ENCODE measurements around the gene TNS1. TPM values are rescaled to one million over a fixed set of nuclear protein-coding genes. Genes with fewer than 3 reads are reported as not detected.

The TNS1 gene
- total RNA-seq, 1 experiment from 2014 or later, result 4.5 TPM

DNA sequence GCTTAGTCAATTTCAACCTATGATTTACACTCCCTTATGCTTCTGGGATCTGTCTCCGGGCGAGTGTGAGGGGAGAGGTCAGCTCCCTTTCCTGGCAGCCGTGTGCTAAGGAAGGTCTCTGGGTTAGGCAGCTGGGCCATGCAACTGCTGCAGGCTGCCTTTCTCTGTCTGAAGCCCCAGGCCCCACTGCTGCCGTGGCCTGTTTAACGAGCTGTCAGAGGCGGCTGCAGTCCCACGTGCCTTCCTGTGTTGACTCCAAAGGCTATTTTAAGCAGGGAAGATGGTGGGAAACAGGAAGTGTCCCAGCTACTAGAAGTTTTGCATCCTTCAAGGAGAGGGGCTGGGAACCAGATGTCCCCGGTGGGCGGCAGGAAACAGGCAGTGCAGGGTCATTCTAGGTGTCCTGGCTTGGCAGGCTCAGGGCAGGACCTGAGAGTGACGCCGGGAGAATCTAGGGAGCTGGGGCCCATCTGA is 186.4 kb downstream of the TNS1 start:
- Mint-ChIP-seq H3K4me3 (no peak overlapping the region), H3K4me1 (peaks cover 6% of the 10 kb centered on the region; the same call in 1 of the 2 replicates), H3K27me3 (ENCODE audit: low read depth) (no peaks in the 10 kb centered on the region), H3K27ac (no peak overlapping the region), H3K9me3 (no peaks in the 10 kb centered on the region), H3K36me3 (no peaks in the 10 kb centered on the region)
- ATAC-seq (no peak), DNase-seq (ENCODE audit: low spot score) (no peak)
- CTCF ChIA-PET, result interaction anchor here (0.8 to 1.7 kb wide), 5 partner anchors 27 to 178 kb away, joined by 3 to 5 read pairs (median 4); no protein-coding TSS in a partner anchor
- TF ChIP-seq, protein P1, sequence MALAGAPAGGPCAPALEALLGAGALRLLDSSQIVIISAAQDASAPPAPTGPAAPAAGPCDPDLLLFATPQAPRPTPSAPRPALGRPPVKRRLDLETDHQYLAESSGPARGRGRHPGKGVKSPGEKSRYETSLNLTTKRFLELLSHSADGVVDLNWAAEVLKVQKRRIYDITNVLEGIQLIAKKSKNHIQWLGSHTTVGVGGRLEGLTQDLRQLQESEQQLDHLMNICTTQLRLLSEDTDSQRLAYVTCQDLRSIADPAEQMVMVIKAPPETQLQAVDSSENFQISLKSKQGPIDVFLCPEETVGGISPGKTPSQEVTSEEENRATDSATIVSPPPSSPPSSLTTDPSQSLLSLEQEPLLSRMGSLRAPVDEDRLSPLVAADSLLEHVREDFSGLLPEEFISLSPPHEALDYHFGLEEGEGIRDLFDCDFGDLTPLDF (CRISPR knock-in tag; IDR thresholded peaks at IDR 0.05), result no peak
- TF ChIP-seq, protein P2, sequence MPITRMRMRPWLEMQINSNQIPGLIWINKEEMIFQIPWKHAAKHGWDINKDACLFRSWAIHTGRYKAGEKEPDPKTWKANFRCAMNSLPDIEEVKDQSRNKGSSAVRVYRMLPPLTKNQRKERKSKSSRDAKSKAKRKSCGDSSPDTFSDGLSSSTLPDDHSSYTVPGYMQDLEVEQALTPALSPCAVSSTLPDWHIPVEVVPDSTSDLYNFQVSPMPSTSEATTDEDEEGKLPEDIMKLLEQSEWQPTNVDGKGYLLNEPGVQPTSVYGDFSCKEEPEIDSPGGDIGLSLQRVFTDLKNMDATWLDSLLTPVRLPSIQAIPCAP (CRISPR knock-in tag; IDR thresholded peaks at IDR 0.05), result no peak
- POLR2A ChIA-PET, result interaction anchor here (1.0 kb wide), 1 partner anchor 9 kb away, joined by 3 read pairs; no protein-coding TSS in a partner anchor

DNA sequence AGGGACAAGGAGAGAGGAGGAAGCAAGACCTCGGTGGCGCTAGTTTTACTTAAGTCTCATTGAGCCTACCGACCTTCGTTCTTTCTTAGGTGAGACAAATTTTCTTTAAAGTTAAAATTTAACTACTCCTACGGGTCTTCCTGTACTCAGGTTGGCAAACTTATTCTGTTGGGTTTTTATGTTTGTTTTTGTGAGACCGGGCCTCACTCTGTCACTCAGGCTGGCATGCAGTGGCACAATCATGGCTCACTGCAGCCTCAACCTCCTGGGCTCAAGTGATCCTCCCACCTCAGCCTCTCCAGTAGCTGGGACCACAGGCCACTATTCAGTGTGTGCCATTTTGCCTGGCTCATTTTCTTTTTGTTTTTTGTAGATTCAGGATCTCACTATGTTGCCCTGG is 189.0 kb downstream of the TNS1 start:
- peaks cover 5% of the 10 kb centered on the region for H3K36me3 Mint-ChIP-seq

DNA sequence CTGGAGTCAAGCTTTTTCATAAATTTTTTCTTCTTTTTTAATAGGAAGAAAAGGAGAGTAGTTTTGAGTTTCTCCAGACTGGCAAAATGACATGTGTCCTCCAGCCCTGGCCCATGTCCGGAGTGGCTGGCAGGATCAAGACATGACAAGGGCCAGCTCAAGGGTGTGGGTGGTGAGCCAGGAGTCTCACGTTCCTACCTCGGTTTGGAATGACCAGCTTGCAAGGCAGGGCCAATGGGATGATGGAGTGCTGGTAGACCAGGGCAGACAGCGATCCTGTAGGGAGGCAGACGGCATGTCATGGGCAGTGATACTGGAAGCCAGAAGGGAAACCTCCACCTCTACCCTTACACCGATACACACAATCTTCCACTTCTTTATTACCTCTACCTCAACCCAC is 190.6 kb downstream of the TNS1 start:
- peaks cover 8% of the 10 kb centered on the region for H3K36me3 Mint-ChIP-seq
- DNase-seq (ENCODE audit: low spot score) (no peak), ATAC-seq (no peak)
- H3K4me3 Mint-ChIP-seq, result no peak overlapping the region
- H3K4me1 Mint-ChIP-seq, result peaks cover 2% of the 10 kb centered on the region; the same call in 1 of the 2 replicates
- H3K9me3 Mint-ChIP-seq, result peaks cover 9% of the 10 kb centered on the region
- no peak overlapping the region for H3K27ac Mint-ChIP-seq
- ChIA-PET POLR2A (interaction anchor here (1.4 kb wide), 1 partner anchor 15 kb away, joined by 4 read pairs; no protein-coding TSS in a partner anchor), CTCF (interaction anchor here (0.7 to 1.2 kb wide), 4 partner anchors 23 to 120 kb away, joined by 3 to 4 read pairs (median 3); no protein-coding TSS in a partner anchor)
- no peaks in the 10 kb centered on the region for H3K27me3 Mint-ChIP-seq (ENCODE audit: low read depth)
- TF ChIP-seq PRRX2 (CRISPR knock-in tag; IDR thresholded peaks at IDR 0.05) (no peak), ESRRA (CRISPR knock-in tag; IDR thresholded peaks at IDR 0.05; ENCODE audit: borderline replicate concordance) (no peak), OVOL2 (CRISPR knock-in tag; IDR thresholded peaks at IDR 0.05; ENCODE audit: borderline replicate concordance) (no peak), ETV6 (CRISPR knock-in tag; IDR thresholded peaks at IDR 0.05) (no peak), FOXJ3 (CRISPR knock-in tag; IDR thresholded peaks at IDR 0.05; ENCODE audit: borderline replicate concordance) (no peak), NFE2L1 (CRISPR knock-in tag; IDR thresholded peaks at IDR 0.05) (no peak), NR3C1 (CRISPR knock-in tag; conservative IDR thresholded peaks at IDR 0.05; ENCODE audit: low read depth) (no peak), NR1H2 (CRISPR knock-in tag; IDR thresholded peaks at IDR 0.05) (no peak)
- TF ChIP-seq, protein P3, sequence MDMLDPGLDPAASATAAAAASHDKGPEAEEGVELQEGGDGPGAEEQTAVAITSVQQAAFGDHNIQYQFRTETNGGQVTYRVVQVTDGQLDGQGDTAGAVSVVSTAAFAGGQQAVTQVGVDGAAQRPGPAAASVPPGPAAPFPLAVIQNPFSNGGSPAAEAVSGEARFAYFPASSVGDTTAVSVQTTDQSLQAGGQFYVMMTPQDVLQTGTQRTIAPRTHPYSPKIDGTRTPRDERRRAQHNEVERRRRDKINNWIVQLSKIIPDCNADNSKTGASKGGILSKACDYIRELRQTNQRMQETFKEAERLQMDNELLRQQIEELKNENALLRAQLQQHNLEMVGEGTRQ (CRISPR knock-in tag; IDR thresholded peaks at IDR 0.05), result no peak
- TF ChIP-seq, protein P4, sequence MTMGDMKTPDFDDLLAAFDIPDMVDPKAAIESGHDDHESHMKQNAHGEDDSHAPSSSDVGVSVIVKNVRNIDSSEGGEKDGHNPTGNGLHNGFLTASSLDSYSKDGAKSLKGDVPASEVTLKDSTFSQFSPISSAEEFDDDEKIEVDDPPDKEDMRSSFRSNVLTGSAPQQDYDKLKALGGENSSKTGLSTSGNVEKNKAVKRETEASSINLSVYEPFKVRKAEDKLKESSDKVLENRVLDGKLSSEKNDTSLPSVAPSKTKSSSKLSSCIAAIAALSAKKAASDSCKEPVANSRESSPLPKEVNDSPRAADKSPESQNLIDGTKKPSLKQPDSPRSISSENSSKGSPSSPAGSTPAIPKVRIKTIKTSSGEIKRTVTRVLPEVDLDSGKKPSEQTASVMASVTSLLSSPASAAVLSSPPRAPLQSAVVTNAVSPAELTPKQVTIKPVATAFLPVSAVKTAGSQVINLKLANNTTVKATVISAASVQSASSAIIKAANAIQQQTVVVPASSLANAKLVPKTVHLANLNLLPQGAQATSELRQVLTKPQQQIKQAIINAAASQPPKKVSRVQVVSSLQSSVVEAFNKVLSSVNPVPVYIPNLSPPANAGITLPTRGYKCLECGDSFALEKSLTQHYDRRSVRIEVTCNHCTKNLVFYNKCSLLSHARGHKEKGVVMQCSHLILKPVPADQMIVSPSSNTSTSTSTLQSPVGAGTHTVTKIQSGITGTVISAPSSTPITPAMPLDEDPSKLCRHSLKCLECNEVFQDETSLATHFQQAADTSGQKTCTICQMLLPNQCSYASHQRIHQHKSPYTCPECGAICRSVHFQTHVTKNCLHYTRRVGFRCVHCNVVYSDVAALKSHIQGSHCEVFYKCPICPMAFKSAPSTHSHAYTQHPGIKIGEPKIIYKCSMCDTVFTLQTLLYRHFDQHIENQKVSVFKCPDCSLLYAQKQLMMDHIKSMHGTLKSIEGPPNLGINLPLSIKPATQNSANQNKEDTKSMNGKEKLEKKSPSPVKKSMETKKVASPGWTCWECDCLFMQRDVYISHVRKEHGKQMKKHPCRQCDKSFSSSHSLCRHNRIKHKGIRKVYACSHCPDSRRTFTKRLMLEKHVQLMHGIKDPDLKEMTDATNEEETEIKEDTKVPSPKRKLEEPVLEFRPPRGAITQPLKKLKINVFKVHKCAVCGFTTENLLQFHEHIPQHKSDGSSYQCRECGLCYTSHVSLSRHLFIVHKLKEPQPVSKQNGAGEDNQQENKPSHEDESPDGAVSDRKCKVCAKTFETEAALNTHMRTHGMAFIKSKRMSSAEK (CRISPR knock-in tag; IDR thresholded peaks at IDR 0.05; ENCODE audit: borderline replicate concordance), result no peak

More for the DNA sequence above, 189.0 kb downstream of the TNS1 start:
- TF ChIP-seq, protein P5, sequence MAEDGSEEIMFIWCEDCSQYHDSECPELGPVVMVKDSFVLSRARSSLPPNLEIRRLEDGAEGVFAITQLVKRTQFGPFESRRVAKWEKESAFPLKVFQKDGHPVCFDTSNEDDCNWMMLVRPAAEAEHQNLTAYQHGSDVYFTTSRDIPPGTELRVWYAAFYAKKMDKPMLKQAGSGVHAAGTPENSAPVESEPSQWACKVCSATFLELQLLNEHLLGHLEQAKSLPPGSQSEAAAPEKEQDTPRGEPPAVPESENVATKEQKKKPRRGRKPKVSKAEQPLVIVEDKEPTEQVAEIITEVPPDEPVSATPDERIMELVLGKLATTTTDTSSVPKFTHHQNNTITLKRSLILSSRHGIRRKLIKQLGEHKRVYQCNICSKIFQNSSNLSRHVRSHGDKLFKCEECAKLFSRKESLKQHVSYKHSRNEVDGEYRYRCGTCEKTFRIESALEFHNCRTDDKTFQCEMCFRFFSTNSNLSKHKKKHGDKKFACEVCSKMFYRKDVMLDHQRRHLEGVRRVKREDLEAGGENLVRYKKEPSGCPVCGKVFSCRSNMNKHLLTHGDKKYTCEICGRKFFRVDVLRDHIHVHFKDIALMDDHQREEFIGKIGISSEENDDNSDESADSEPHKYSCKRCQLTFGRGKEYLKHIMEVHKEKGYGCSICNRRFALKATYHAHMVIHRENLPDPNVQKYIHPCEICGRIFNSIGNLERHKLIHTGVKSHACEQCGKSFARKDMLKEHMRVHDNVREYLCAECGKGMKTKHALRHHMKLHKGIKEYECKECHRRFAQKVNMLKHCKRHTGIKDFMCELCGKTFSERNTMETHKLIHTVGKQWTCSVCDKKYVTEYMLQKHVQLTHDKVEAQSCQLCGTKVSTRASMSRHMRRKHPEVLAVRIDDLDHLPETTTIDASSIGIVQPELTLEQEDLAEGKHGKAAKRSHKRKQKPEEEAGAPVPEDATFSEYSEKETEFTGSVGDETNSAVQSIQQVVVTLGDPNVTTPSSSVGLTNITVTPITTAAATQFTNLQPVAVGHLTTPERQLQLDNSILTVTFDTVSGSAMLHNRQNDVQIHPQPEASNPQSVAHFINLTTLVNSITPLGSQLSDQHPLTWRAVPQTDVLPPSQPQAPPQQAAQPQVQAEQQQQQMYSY (CRISPR knock-in tag; IDR thresholded peaks at IDR 0.05), result no peak
- TF ChIP-seq, protein P1 (CRISPR knock-in tag; IDR thresholded peaks at IDR 0.05), result no peak
- TF ChIP-seq CREB1 (CRISPR knock-in tag; IDR thresholded peaks at IDR 0.05), result no peak
- H3K4me1 Mint-ChIP-seq, result peaks cover 2% of the 10 kb centered on the region; the same call in 1 of the 2 replicates
- no peak for DNase-seq (ENCODE audit: low spot score)
- POLR2A ChIA-PET, result no interaction called here
- no peak for ATAC-seq
- CTCF ChIA-PET, result interaction anchor here (1.1 kb wide), 1 partner anchor 73 kb away, joined by 3 read pairs; no protein-coding TSS in a partner anchor
- H3K27me3 Mint-ChIP-seq (ENCODE audit: low read depth), result no peaks in the 10 kb centered on the region
- peaks cover 7% of the 10 kb centered on the region for H3K9me3 Mint-ChIP-seq
- no peak overlapping the region for H3K27ac Mint-ChIP-seq
- no peak overlapping the region for H3K4me3 Mint-ChIP-seq

Measured in WTC11 (cell line).